Measurements from ENCODE around the gene SIAH3.
"Not testable (repeated sequence)": the region's sequence is repeated elsewhere in the genome, so short reads cannot be mapped to it uniquely, and the experiment has no call there.

Gene SIAH3

GRCh38 chr13:45851171-45851921, at the start of gene SIAH3:
TSS of gene SIAH3 (minus strand) at chr13:45851753. CDS start at chr13:45851629, 124 bp downstream.
- peak in 1 of 4 experiments; percentile 11 for DNase-seq

- DNase-seq: no peak
These were observed 47.9 kb upstream of the SIAH3 start for GRCh38 chr13:45899406-45899805.

- DNase-seq: no peak
These were observed 46.0 kb upstream of the SIAH3 start for GRCh38 chr13:45897562-45897961.

- DNase-seq: no peak
These were observed 44.7 kb upstream of the SIAH3 start for GRCh38 chr13:45896285-45896684.

GRCh38 chr13:45895881-45896280, 44.3 kb upstream of the SIAH3 start:
- DNase-seq: no peak

- no peak for DNase-seq
These were observed 41.0 kb upstream of the SIAH3 start for GRCh38 chr13:45892513-45892912.

- DNase-seq: no peak
These were observed 38.2 kb upstream of the SIAH3 start for GRCh38 chr13:45889590-45890243.

- DNase-seq: no peak
These were observed 34.9 kb upstream of the SIAH3 start for GRCh38 chr13:45886466-45886865.

GRCh38 chr13:45885194-45885593, 33.6 kb upstream of the SIAH3 start:
- DNase-seq: no peak

GRCh38 chr13:45882626-45883025, 31.1 kb upstream of the SIAH3 start:
- no peak for DNase-seq

GRCh38 chr13:45881353-45881752, 29.8 kb upstream of the SIAH3 start:
- DNase-seq: no peak

GRCh38 chr13:45880242-45880641, 28.7 kb upstream of the SIAH3 start:
- no peak for DNase-seq

- DNase-seq: no peak
These were observed 28.1 kb upstream of the SIAH3 start for GRCh38 chr13:45879666-45880065.

GRCh38 chr13:45878966-45879365, 27.4 kb upstream of the SIAH3 start:
- DNase-seq: no peak

GRCh38 chr13:45876781-45877180, 25.2 kb upstream of the SIAH3 start:
- DNase-seq: no peak

- no peak for DNase-seq
These were observed 24.4 kb upstream of the SIAH3 start for GRCh38 chr13:45875951-45876350.

GRCh38 chr13:45873491-45874325, 22.2 kb upstream of the SIAH3 start:
- no peak for DNase-seq

- DNase-seq: no peak
These were observed 21.0 kb upstream of the SIAH3 start for GRCh38 chr13:45872566-45872965.

- not testable (repeated sequence) for DNase-seq
These were observed 19.6 kb upstream of the SIAH3 start for GRCh38 chr13:45871201-45871600.

GRCh38 chr13:45870232-45870631, 18.7 kb upstream of the SIAH3 start:
- no peak for DNase-seq

- DNase-seq: no peak
These were observed 13.9 kb upstream of the SIAH3 start for GRCh38 chr13:45865414-45865813.

- DNase-seq: no peak
These were observed 12.4 kb upstream of the SIAH3 start for GRCh38 chr13:45863709-45864590.

- DNase-seq: no peak
These were observed 9.8 kb upstream of the SIAH3 start for GRCh38 chr13:45861322-45861721.

Data from activated naive CD4-positive, alpha-beta T cell (primary cell).